ENCODE data around the gene TRIM17.

- TF ChIP-seq, protein P1, sequence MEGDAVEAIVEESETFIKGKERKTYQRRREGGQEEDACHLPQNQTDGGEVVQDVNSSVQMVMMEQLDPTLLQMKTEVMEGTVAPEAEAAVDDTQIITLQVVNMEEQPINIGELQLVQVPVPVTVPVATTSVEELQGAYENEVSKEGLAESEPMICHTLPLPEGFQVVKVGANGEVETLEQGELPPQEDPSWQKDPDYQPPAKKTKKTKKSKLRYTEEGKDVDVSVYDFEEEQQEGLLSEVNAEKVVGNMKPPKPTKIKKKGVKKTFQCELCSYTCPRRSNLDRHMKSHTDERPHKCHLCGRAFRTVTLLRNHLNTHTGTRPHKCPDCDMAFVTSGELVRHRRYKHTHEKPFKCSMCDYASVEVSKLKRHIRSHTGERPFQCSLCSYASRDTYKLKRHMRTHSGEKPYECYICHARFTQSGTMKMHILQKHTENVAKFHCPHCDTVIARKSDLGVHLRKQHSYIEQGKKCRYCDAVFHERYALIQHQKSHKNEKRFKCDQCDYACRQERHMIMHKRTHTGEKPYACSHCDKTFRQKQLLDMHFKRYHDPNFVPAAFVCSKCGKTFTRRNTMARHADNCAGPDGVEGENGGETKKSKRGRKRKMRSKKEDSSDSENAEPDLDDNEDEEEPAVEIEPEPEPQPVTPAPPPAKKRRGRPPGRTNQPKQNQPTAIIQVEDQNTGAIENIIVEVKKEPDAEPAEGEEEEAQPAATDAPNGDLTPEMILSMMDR (IDR thresholded peaks at IDR 0.05 in 8 of 11, conservative IDR thresholded peaks at IDR 0.05 in 3 of 11): no peak
- no peak for TF ChIP-seq POLR2A (IDR thresholded peaks at IDR 0.05)
Observed at GRCh38 chr1:228463009-228463558, 46.4 kb upstream of the TRIM17 start.
